Activated CD4-positive, alpha-beta T cell treated with anti-CD3 and anti-CD28 coated beads for 24 hours (primary cell): ENCODE results near the gene TACSTD2.
A peak's percentile ranks its signal among the peaks of the same experiment; 100 is the strongest.
"Not testable (repeated sequence)": the region's sequence is repeated elsewhere in the genome, so short reads cannot be mapped to it uniquely, and the experiment has no call there.

Experiments used
- DNase-seq, 2 donors: peaks; one replicate each; pipeline ENCODE4 v3.0.0-alpha.2; 2020; ENCODE audit warnings: low read depth in 2 of 2

TACSTD2 gene

DNA sequence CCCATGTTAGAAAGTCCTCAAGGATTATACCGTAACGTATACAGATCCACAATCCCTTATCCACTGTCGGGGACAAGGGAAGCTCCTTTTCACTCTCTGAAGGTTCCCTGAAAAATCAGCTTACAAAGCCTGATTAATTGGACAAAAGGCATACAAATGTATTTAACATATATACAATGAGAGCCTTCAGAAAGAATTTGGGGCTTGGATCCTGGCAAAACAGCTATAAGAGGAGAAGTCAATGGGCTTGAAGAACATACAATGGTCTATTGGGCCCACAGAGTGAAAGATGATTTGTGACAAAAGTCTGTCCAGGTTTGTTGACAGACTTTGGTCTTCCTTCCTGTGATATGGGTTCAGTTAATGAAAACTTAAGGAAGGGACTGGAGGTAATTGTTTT, 10.7 kb downstream of the TACSTD2 start:
- no peak for DNase-seq

DNA sequence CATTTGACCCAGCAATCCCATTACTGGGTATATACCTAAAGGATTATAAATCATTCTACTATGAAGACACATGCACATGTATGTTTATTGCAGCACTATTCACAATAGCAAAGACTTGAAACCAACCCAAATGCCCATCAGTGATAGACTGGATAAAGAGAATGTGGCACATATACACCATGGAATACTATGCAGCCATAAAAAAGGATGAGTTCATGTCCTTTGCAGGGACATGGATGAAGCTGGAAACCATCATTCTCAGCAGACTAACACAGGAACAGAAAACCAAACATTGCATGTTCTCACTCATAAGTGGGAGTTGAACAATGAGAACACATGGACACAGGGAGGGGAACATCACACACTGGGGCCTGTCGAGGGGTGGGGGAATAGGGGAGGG, 13.3 kb downstream of the TACSTD2 start:
- not testable (repeated sequence) for DNase-seq

DNA sequence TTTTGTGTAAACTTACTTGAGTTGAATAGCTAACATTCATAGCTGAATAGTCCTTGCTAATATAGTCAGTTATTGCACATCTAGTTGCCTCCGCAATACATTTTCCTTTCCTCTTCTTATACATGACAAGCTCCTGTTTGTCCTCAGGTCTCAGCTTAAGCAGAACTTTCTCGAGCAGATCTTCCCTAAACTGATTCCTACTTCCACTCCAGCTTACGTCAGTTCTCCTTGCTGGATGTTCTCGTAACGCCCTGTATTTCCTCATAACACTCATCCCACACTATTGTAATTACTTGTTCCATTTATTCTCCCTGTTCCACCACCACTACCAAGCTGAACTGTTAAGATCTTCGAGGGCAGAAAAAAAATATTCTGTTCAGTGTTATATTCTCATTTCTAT, 15.4 kb downstream of the TACSTD2 start:
- DNase-seq: no peak

DNA sequence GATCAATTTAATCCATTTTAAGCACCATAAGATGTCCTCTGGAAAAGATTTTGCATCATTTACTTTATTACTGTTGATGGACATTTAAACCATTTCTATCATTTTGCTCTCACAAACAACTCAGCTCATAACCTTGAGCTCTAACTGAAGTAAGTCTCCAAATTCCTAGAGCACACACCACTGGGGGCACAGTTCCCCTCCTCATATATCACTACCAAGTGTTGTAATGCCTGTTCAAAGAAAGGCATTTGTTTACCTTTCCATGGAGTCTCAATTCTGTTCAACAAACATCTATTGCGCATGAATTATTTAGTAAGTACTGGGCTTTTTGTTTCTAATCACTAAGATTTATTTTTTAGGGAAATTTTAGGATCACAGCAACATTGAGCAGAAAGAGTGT, 21.7 kb downstream of the TACSTD2 start:
- no peak for DNase-seq

DNA sequence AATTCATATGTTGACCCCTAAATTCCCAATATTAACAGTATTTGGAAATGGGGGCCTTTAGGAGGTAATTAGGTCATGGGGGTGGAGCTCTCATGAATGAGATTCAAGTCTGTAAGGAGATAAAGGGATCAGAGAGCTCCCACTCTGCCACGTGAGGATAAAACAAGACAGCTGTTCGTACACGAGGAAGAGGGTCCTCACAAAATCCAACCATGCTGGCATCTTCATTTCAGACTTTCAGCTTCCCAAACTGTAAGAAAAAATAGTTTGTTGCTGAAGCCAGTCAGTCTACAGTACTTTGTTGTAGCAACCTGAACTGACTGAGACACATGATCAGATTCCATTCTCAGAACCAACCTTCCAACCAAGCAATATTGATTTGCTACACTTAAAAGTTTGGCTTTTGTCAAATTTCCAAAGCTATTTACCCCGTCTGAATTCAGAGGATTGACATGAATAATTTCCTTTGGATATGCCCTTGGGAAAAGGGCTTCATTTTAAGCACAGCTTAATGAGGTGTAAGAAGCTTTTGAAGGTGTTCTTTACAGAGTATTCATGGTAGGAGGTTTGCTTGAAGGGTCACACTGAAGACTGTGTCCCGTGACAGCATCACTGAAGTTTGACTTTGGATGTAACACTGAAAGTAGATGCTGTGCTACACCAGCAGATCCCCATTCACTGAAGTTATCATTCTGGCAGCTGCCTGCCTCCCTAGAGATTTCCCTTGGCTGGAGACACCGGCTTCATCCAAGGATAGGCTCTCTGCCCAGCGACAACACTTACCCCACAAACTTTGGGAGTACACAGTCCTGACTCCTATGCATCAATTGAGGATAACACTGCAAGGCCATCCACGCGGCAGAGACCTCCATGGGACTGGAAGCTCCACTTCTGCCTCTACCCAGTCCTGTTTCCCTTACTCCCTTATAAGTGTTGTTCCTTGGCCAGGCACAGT, 25.6 kb downstream of the TACSTD2 start:
- no peak for DNase-seq

DNA sequence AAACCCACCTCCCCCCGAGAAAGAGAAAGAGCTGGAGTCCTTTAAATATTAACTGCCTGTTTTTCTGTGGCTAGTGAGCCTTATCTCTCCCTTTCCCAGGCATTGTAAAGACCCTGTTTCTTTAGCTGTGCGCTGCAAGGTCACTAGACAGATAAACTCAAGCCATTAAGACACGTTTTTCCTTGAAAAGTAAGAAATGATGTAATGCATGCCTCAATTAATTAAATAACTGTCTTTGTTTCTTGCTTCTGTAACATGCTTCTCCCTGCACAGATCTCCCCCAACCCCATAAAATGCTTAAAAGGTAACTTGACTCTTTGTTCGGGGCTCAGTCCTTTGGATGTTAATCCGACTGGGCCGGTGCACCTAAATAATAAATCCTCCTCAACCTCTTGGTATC, 27.8 kb downstream of the TACSTD2 start:
- not testable (repeated sequence) for DNase-seq

DNA sequence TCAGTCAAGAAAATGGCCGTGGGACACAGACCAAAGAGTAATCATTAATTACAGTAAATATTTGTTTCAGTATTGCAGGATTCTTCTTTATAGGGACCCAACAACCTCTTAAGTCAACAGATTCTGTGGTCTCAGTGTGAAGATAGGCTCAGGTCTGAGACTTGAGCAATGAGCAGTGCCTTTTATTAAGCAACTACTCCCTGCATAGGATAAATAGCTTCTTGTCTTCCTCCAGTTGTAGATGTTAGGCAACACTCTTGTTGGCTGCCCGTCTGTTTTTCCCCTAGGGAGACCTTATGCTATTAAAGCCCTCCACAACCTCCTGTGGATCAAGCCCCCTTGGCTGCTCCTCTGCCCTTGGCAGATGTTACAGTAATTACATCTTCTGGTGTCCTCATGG, 28.7 kb downstream of the TACSTD2 start:
- no peak for DNase-seq

DNA sequence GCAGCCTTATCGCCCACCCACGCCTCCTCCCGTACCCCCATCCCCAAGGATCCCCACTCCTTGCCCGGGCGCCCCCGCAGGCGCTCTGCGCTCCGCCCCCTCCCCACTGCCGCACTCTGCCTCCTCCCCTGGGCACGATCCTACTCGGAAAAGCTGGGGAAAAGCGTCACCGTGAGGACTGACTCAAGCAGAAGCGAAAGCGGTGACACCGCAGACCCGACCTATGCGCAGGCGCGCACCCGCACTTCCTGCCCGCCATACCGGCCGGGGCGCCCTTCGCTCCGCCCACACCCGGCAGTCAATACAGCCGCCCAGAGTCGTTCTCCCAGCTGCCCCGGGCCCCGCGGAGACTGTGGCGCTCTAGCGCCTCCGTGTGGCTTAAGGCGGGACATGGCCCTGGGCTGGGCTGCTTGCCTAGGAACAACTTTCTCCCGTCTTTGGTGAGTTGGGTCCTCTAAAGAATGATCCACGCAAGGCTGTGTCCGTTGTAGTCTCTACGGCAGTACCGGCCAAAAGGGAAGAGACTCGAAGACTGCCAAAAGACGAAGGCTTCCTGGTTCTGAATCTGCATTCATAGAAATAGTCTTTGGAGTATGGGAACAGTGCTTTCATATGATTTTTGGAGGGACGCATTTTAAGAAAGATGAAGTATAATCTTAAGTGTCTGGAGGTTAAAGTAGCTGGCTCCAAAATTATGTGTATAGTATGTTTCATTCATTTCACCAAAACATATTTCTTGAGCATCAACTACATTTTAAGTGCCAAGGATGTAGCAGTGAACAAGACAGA, 30.3 kb downstream of the TACSTD2 start, which contains the start of gene OMA1:
OMA1 (minus strand) TSS at position 207 of the 789 bp plus-strand sequence. CDS start 7,432 bp downstream, outside the sequence.
- peak; percentile 94 to 95 for DNase-seq

DNA sequence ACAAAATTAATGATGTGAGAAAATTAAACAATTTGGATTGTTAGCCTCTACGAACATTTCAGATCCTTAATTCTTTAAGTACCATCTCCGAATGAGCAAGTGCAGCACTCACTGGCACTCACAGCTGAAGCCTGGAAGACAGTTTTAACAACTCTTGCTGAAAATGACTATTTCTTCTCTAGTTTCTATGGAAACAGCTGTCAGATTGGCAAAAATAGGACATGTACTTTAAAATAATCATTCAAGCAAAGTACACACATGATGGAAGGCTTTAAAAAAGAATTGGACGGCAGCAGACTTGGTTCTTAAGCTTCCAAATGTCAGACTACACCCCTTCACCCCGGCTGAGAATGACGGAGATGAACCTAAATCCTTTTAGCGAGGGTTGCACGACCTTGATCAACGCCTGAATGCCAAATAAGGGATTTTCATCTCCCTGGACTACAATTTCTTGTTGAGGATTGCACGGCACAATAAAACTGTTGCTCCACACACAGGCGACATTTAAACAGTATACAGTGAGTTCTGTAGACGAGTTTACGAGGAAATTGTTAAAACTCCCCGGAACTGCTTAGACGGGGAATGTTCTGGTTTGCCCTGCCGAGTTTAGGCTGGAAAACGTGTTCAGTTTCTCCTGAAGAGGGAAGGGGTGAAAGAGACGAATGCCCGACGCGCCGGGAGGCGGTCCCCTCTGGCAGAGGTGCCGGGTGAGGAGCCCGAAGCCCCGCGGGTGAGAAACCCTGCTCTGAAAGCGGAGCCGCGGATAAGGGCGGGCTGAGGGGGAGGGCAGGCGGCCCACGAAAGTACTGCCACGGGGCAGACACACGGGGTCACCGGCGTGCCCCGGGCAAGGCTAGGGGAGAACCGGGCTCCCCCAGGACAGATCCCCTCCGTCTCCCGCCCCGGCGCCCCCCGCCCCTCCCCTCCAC, 31.2 kb downstream of the TACSTD2 start:
- DNase-seq: peak; percentile 47 to 54

DNA sequence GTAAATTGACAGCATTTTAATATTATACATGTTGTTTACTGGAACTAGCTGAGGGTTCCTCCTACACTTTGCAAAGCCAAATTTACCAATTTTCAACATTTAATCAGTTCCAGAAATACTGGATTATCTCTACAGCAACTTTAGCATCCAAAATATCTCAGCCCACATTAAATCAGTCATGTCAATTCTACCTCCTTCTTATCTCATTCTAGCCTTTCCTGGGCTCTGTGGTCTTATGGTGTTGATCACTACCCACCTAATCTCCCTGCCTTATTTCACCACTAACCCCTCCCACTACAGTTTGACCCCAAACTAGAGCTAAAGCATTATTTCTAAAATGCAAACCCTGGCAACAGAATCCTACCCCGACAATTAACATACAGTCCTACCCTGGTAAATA, 33.8 kb downstream of the TACSTD2 start:
- no peak for DNase-seq

DNA sequence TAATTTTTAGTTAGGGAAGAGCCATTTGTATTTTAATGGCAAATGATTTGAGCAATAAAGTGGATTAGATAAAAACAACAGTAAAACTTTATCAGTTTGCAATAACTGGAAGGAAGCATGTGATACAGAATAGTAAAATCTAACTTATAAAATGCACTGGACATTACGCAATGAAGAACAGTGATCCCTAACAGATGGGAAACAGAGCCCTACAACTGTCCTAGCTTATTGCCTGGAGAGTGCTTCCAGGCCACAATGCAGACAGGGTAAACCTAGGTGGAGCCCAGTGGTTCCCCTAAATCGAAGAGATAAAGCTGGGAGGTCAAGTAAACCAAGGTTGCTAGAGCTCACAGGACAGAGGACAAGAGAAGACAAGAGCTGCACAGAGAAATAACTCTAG, 37.5 kb downstream of the TACSTD2 start:
- DNase-seq: no peak

DNA sequence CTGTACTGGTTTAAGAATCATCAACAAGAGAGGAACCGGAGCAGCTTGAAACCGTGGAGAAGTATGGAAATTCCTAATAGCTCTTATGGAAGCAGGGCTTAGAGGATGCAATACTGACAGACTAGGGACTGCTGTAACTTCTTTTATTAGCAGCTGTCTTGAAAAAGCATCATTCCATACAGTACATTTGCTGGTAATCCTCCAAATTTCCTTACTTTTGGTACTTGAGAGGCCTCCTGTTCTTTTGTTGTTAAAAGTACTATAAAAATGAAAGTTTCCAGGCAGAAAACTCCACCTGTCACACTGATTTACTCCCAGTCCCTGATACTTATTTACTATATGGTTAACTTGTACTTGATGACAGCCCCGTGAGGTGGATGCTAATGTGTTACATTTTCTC, 38.2 kb downstream of the TACSTD2 start:
- DNase-seq: no peak

DNA sequence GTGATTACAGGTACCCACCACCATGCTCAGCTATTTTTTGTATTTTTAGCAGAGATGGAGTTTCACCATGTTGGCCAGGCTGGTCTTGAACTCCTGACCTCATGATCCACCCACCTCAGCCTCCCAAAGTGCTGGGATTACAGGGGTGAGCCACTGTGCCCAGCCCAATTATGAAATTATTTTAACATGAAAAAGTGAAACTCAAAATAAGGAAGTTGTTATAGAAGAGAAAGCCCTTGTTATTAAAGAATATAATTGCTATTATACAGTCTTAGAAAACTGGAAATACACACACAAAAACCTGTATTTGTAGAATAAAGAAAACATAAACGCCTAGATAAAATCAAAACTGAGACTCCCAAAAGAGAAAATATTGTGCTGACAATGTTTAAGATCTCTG, 45.2 kb downstream of the TACSTD2 start:
- DNase-seq: not testable (repeated sequence)

DNA sequence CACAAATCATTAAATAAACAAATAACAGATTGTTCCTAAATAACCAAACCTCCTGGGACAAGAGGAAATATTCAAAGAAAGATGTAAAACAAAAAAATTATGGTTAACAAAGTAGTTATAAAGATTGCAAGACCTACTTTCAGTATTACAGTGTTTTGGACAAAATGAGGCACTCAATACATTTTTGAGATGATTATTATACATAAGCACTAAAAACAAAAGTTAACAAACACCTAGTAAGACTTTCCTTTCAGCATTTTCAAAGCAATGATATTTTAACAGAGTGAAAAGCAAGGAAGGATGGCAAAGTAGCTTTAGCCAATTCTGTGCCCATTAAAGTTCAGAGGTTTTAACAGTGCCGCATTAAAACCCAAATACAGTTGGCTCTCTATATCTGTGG, 47.8 kb downstream of the TACSTD2 start:
- DNase-seq: no peak

DNA sequence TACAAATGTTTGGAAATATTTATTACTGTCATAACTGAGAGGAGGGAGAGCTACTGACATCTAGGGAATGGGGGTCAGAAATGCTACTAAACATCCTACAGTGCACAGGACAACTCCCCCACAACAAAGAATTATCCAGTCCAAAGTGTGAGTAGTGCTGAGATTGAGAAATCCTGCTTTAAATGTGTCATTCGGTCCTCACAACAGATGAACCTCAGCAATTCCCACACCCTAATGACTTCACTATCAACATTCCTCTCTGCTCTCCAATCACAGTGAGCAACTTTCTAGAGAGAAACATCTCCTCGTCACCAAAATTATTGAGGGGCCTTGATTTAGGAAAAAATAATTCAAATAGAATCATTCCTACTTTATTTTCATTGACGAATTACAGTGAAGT, 48.5 kb downstream of the TACSTD2 start:
- no peak for DNase-seq
